ENCODE measurements around the gene CCNG2.

- TF ChIP-seq, protein P1, sequence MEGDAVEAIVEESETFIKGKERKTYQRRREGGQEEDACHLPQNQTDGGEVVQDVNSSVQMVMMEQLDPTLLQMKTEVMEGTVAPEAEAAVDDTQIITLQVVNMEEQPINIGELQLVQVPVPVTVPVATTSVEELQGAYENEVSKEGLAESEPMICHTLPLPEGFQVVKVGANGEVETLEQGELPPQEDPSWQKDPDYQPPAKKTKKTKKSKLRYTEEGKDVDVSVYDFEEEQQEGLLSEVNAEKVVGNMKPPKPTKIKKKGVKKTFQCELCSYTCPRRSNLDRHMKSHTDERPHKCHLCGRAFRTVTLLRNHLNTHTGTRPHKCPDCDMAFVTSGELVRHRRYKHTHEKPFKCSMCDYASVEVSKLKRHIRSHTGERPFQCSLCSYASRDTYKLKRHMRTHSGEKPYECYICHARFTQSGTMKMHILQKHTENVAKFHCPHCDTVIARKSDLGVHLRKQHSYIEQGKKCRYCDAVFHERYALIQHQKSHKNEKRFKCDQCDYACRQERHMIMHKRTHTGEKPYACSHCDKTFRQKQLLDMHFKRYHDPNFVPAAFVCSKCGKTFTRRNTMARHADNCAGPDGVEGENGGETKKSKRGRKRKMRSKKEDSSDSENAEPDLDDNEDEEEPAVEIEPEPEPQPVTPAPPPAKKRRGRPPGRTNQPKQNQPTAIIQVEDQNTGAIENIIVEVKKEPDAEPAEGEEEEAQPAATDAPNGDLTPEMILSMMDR (IDR thresholded peaks at IDR 0.05) = no peak
- no peak for TF ChIP-seq POLR2A (IDR thresholded peaks at IDR 0.05)
Observed at GRCh38 chr4:77117721-77118120, 39.3 kb upstream of the CCNG2 start.

Measured in uterus (tissue), 2 donors.